GM21576 (cell line): Measurements from ENCODE around the gene ZNG1A.
"Not testable (repeated sequence)": the region's sequence is repeated elsewhere in the genome, so short reads cannot be mapped to it uniquely, and the experiment has no call there.

Experiments
- ATAC-seq: cut with Tn5 transposase; IDR thresholded peaks from one replicate; pipeline ENCODE4 v1.9.1; 2021; ENCODE audit warnings: mild to moderate bottlenecking, moderate library complexity; ENCODE audit not compliant: unreplicated experiment

ZNG1A gene

DNA sequence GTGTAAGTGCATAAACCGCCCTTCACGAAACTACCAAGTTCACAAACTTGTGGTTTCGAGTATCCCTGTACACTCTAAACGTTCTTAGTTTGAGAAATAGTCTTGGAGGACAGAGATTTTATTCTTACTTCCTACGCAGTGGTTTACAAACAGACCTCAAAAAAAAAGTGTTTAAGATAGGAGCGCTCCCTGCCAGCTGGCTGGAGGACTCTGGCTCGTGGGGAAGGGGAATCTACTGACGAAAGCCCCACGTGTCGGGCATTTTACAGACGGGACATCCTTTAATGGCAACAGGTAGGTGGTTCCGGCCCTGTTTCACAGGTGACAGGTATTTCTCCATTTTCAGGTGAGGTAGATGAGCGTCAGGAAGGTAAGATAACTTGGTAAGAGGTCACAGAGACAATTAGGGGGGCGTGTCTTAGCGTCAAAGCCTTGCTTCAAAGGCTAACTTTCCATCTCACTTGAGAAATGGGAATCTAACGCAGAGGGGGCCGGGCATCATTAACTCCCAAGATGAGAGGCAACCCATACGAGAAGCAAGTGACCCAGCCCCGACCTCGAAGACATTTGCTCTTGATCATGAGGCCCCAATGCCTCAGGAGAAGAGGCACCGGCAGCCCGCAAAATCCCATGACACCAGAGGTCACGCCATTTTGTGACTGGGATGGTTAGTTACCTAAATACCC is 573 bp downstream of the ZNG1A start:
- ATAC-seq = not testable (repeated sequence)

DNA sequence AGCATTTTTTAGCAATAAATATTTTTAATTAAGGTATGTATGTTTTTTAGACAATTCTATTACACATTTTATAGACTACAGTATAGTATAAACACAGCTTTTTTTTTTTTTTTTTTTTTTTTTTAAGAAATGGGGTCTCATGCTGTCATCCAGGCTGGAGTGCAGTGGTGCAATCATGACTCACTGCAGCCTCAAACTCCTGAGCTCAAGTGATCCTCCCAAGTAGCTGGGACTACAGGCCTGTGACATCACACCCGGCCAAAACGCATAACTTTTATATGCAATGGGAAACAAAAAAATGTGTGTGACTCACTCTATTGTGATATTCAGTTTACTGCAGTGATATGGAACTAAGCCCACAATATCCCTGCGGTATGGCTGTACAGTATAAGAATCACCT is 9.1 kb downstream of the ZNG1A start:
- ATAC-seq = not testable (repeated sequence)

DNA sequence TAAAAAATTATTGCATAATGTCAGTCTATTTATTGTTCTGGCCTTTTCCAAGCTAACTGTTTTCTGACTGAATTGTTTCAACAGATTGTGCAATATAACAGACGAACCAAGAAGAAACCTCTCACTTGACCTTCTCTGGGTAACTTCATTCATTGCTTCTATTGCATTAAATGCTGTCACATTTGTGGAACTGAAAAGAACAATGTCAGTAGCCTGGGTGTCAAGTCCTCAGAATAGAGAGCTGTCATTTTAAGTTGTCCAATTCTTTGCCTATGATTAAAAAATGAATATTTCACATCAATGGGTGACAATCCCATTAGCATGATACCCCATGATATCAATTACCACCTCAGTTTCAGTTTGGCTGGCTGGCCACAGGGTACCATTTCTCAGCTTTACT is 19.0 kb downstream of the ZNG1A start:
- not testable (repeated sequence) for ATAC-seq

DNA sequence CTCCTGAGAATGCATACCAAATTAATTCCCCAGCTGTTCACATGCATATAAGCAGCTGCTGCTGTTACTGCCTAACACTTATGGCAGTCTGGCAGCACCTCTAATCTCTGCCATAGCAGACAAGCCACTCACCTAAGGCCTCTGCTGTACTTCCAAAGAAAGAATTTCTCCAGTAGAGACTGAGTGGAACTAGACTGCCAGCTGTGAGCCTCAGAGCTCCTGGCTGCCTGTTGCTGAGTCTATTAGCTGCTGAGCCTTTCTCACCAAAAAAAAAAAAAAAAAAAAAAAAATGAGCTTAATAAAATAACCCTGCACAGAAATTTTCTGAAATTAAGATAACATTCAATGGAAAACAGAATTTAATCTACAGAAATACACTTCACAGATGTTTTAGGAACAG is 27.7 kb downstream of the ZNG1A start:
- not testable (repeated sequence) for ATAC-seq

DNA sequence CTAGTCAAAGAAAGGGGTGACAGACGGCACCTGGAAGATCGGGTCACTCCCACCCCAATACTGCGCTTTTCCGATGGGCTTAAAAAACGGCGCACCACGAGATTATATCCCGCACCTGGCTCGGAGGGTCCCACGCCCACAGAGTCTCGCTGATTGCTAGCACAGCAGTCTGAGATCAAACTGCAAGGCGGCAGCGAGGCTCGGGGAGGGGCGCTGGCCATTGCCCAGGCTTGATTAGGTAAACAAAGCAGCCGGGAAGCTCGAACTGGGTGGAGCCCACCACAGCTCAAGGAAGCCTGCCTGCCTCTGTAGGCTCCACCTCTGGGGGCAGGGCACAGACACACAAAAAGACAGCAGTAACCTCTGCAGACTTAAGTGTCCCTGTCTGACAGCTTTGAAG is 39.0 kb downstream of the ZNG1A start:
- not testable (repeated sequence) for ATAC-seq

DNA sequence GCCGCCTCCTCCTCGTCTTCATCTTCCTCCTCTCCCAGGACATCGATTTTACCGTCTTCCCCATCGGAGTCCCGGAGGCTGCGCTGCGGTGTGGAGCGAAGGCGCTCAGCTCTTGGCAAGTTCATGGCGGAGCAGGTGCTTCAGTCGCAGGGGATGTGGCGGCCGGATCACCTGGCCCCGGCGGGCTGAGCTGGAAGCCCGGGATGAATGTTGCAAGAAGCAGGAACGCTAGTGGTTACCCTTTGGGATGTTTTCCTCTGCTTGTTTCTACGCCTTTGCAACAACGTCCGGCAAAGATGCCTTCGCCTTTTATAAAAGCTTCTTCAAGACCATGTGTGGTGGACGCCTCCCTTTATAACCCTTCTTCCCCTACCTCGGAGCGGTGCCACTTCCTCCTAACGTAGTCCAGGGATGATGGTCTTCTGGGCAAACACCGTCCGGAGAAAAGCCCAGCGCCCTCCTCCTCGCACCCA is 60.8 kb downstream of the ZNG1A start, which contains the start of gene FOXD4:
Gene FOXD4 (minus strand): TSS at position 423 of the 473 bp plus-strand sequence. CDS start 298 bp downstream, at position 125.
- not testable (repeated sequence) for ATAC-seq

DNA sequence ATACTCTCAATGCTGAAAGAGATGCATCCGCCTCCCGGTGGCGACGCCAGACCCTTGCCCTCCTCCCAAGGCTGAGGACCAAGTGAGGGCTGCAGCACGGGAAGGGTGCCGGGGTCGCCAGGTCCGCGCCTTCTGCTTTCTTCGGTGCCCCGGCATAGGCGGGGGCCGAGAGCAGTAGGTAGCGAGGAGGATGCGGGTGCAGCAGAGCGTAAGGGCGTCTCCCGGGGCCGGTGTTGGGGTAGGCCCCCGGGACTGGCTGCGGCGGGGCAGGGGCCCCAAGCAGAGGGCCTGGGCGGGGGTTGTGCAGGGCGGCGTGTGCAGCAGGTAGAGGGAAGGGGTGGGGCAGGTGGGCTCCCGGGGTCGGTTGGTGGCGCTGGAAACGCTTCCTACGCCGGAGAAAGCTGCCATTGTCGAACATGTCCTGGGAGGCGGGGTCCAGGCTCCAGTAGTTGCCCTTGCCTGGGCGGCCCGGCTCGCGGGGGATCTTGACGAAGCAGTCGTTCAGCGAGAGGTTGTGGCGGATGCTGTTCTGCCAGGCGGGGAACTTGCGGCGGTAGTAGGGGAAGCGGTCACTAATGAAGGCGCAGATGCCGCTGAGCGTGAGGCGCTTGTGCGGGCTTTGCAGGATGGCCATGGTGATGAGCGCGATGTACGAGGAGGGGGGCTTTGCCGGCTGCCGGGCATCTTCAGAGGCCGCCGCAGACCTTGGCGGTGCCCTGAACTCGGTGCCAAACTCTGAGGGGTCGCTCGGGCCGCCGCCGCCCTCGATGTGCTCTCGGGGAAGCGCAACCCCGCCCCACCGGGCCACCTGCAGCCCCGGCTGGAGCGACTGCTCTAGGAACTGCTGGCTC is 61.5 kb downstream of the ZNG1A start:
- ATAC-seq = not testable (repeated sequence)

DNA sequence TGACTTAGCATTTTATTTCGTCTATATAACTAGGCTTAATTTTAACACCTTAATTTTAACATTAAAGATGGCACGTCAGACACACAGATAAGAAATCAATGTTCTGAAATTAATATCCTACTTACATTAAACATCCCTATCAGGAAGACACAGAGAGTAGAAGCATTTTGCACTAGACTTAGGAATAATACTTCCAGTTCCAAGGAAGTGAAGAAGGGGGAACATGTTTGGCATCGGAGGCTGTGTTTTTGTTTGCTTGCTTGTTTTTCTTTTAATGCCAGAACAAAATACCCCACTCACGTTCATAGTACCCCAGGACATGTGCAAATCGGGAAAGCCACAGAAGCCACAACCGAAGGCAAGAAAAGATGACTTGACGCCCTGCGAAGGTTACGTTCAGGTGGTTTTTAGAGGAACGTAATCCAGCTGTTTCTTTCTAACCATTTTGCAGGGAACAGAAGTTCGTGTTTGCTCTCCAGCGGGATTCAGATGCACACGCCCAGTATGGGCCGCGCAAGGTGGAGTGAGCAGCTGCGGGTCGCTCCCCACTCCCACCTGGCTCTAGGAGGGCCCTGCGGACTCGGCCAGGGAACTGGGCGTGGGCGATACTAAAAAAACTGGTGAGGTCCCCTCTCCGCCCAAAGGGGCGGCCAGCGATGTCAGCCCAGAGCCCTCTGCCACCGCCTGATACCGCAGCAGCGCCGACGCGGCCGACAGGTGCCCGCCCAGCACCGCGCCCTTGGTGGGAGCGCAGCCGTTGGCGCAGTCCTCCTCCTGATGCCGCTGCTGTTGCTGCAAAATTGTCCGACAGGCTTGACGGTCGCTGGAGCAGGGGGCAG is 62.4 kb downstream of the ZNG1A start:
- ATAC-seq = not testable (repeated sequence)

DNA sequence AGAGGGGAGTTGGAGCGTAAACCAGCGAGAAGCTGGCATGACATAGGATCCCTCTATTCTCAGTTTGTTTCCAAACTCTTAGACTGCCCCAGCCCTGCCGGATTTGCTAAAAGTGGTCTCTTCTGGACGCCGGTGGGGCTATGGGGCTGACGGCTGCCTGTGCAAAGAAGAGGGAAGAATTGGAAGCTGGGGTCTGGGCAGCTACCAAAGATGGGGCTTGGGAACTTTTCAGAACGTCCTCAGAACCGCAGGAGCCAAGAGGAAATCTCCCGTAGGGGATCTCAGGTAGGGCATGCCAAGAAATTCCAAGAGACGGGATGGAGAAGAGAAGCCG is 63.8 kb downstream of the ZNG1A start:
- ATAC-seq = not testable (repeated sequence)

DNA sequence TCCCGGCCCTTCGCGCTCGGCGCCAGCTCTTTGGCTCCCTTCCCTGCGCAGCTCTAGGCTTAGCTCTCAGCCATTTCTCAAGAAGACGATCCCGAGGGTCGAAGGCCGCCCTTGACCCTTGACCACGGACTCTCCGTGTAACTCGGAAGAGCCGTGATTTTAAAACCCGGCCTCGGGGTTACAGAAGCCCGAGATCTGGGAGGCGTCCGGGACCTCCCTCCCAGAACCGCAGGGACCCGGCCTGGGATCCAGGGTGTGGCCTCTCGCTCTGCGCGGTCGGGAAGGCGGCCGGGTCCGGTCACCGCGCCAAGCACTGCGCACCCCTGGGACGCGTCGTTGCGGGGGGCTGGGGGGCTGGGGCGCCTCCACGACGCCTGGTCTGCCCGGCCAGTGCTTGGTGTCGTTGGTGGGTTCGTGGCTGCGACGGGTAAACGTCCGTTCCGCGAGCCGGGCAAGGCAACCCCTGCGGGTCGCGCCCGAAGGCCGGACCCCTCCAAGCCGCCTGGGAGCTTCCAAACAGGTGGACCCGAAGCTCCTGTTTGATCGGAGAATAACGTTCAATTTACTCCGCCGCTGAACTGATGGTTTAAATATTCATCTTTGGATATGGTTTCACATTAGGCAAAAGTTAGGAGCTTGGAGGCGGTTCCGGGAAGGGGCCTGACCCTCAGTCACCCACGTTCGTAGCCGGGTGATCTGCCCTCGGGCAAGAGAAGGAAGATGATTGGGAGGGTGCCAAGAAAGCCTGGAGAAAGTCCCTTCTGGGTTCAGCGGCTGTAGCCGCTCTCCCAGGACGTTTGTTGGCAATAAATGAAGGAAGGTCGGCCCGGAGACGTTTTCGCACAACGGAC is 64.4 kb downstream of the ZNG1A start:
- peak; percentile 24 for ATAC-seq

DNA sequence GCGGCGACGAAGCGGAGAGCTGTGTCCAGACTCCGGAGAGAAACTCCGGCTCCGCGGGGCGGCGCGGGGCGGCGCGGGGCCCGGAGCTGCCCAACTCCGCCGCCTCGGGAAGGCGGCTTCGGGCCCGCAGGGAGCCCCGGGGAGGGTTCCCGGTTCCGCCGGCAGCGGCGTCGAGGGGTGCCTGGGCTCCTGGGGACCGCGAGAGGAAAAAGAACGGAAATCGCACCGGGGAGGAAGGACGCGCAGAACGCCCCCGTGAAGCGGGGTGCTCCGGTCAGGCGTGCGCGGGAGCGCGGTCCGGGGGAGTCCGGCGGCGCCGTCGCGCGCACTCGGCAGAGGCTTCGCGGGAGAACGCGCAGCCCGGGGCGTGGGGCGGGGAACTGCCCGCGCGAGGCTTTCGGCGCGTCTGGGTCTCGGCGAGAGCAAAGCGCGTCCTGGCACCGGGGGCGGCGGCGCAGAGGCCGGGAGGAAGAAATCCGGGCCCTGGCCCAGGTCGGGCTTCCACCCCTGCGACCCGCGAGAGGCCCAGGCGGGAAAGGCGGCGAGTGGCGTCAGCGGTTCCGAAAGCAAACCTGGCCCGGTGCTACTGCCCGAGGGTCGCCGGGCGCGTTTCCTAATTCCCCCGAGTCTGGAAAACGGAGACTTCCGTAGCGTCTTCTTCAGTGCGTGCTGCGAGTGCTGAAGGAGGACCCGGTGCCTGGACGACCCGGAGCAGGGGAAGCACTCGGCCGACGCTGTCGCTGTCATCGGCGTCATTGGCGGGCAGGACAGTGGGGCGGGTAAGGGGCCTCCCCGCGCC is 65.2 kb downstream of the ZNG1A start:
- ATAC-seq = peak; percentile 65

DNA sequence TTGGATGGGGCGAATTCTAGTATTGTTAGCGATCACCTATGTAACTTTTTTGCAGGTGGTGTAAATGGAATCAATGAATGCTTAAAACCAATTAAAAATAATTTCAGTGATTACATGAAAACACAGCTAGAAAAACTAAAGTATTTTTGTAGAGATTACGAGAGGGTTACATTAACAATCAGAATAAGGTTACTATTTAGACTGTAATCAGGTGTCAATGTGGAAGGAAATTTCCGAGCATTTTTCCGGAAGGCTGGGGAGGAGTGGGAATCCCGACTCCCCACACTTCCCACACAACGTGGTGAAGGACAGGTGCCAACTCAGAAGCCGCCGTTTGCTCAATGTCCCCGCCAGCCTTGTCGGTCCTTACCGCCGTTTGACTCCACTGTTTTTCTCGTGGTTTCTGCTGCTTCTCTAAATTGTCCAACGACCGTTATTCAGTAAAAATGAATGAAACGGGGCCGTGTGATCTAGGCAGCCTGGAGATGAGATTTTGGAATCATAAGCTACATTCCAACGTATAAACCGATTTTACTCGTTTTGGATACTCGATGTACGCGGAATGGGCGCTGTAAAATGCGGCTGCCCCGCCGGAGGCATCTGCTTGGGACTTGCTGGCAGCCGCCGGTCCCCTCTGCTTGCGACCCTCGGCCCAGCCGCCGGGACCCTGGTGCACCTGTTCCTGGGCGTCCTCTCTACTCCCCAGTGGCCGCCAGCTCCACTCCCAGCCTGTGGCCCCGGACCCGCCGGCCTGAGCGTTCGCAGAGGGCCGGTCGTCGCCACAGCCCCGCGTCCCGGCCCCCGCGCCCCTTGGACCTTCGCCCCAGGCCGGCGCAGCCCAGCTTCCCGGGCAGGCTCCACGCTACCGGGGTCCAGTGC is 66.0 kb downstream of the ZNG1A start:
- not testable (repeated sequence) for ATAC-seq

DNA sequence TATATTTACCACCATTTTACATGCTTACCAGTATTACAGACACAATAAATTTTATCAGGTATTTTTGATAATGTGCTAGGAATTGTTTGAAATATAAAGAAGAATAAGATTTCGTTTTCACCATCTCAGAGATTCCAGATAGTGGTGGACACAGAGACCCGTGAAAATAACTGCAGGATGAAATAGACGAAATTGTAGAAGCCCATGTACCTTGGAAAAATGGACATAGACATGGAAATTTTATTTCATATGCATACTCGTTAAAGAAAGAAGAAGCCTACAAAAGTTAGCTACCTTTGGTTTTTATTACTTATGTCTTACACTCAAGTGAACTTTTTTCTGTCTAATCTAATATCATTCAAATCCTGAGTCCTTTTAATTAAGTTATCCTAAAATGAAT is 68.2 kb downstream of the ZNG1A start:
- ATAC-seq = not testable (repeated sequence)

DNA sequence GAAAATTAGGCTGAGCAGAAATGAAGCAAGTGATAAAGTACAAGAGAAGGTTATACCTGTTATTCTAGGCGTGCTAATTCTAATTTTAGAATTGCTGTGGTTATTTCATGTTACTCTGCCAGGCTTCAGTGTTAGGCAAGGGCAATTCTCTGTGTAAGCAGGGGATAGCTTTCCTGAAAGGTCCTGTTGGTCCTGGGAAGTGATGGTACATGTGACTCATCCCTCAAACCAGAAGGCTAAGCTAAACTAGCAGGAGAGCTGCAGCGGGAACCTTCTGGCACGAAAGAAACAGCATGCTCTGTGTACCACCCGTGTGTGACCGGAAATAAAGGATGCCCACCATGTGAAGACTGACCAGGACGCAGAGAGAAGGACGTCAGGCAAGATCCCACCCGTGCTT is 69.3 kb downstream of the ZNG1A start:
- not testable (repeated sequence) for ATAC-seq

DNA sequence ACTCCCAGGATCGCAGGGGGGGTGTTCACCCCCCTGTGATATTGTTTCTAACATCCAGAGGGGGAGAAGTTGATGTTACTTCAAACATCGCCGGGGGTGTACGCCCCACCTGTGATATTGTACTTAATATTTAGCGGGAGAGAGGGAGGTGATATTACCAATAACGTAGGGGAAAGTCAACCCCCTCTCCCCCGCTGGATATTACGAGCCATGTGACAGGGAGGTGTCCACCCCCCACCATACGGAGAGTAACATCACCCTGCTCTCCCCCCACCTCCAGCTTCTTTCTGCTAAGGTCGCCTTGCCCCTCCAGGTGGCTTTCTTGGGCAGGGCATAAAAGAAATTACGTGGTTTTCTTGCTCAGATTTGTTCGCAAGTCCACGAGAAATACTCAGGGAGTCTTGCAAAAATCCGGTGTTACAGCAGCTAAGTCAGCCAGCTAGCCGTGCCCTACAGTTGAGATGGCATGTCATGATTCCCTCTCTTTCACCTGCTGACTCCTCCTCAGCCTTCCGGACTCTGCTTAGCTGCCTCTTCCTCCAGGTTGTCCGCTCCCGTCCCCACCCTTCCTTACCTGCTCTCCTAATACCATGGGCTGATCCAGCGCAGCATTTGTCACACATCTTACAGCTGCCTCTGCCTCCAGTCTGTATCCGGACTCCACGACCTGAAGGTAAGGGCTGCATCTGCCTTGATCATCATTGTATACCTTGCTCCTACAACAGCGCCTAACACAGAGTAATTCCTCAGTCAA is 69.9 kb downstream of the ZNG1A start:
- not testable (repeated sequence) for ATAC-seq

DNA sequence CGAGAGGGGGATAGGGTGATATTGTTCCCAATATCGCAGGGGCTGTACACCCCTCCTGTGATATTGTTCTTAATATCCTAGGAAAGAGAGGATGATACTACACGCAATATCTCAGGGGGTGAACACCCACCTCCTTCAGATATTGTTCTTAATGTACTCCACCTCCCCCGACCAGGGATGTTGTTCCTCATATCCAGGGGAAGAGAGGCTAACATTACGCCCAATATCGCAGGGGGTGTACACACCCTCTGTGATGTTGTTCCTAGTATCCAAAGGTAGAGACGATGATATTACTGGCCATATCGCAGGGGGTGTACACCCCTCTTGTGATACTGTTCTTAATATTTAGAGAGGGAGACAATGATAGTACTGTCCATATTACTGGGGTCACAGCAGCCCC is 72.9 kb downstream of the ZNG1A start:
- not testable (repeated sequence) for ATAC-seq

DNA sequence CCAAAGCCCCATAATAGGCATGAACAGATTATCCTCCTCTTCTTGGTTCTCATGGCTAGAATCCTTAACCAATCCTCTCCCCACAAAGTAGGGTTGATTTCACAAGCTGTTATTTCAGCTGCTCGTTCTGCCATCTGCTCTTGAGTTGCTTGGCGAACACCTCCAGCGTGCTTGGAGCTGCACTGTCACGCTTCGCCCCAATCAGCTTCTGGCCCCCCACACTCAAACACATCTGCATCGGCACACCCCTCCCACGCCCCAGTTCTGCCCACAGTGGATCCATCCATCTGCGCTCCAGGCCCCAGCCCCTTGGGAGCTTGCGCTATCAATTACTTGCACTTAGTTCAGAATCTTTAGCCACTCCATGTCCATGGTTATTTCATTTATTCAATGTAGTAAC is 78.4 kb downstream of the ZNG1A start:
- not testable (repeated sequence) for ATAC-seq

DNA sequence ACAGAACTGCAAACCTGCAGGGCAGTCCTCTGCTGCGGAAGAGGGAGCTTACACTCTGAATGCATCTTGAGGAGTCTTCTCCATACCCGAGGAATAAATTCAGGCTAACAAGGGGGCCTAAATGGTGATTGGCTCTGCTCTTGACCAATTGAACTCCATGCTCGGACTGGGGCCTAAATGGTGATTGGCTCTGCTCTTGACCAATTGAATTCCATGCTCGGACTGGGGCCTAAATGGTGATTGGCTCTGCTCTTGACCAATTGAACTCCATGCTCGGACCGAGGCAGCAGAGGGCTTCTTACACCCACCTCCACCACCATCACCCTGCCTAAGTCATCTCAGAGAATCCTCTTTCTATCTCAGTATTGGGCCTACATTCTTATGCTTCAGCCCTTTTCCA is 79.0 kb downstream of the ZNG1A start:
- not testable (repeated sequence) for ATAC-seq
